Daoy (cell line): Measurements from ENCODE around the gene TBC1D2B. TPM values are rescaled to one million over a fixed set of nuclear protein-coding genes. Genes with fewer than 3 reads are reported as not detected.

Experiments used
- DNase-seq: peaks from one replicate; pipeline ENCODE4 v3.0.0-alpha.2; 2015; ENCODE audit warnings: low read depth
- total RNA-seq: library from RNA; depleted of rRNA; stranded (reverse); fragments of >200 nt; shearing (Covaris generic); gene quantifications from 2 replicates; pipeline ENCODE4 v1.2.3, GENCODE V29; 2014

Gene TBC1D2B
- total RNA-seq, 1 experiment from 2014 or later: 8.2 TPM

- DNase-seq: no peak
Measured at GRCh38 chr15:78097667-78098066, 20.2 kb upstream of the TBC1D2B start.

- DNase-seq: peak; percentile 56
Measured at GRCh38 chr15:78093242-78094020, 15.9 kb upstream of the TBC1D2B start.

- DNase-seq: no peak
Measured at GRCh38 chr15:78092261-78093041, 14.9 kb upstream of the TBC1D2B start, which contains the start of gene SH2D7. TSS of gene SH2D7 (plus strand) at chr15:78092561. CDS start at chr15:78092585, 24 bp downstream.

GRCh38 chr15:78090422-78091063, 13.0 kb upstream of the TBC1D2B start:
- no peak for DNase-seq

- no peak for DNase-seq
Measured at GRCh38 chr15:78088773-78089080, 11.2 kb upstream of the TBC1D2B start.

DNA sequence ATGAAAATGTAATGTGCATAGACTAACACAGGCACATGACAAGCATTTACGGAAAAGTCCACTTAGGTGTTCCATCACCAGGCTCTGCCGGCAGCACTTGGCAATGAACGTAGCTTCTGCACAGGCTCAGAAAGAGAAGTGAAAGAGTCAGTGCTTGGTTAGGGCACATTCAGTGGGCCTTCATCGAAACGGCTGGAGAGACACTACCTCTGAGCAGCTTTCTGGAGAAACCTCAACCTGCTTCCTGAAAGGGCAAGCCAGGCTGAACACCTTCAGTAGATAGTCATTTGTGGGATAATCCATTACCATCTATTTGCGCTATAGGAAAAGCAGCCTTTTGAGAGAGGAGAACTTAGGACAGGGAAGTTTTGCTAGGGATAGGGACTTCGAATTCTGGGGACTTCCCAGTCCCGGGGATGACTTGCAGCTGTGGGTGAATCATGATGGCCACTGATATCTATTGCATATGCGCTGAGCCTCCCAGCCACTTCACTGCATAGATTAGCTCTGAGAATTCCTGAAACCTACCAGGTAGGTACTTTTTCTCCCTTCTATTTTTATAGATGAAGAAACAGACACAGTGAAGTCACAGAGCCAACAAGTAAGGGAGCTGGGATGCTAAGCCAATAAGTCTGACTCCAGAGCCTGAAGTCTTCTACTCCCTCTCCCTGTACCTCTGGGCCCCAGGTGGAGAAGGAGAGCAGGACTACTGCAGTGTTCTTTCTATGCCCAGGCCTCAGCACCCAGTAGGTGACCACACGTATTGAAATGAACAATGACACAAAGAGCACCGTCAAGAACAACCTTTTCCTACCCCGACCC, 10.7 kb upstream of the TBC1D2B start:
- DNase-seq: no peak

GRCh38 chr15:78085928-78086327, 8.4 kb upstream of the TBC1D2B start:
- DNase-seq: no peak

DNA sequence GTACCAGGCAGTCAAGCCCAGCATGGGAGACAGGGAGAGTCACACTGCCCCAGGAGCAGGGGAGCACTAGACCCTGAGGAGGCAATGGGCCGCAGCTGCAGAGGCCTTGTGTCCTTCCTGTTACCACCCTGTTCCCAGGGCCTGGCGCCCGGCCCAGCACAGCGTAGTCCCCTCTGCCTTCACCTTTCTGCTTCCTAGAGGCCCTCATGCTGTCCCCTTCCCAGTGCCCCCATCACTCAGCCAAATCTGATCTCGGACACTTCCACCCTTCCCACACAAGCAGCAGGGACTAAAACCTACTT, 6.9 kb upstream of the TBC1D2B start:
- no peak for DNase-seq

DNA sequence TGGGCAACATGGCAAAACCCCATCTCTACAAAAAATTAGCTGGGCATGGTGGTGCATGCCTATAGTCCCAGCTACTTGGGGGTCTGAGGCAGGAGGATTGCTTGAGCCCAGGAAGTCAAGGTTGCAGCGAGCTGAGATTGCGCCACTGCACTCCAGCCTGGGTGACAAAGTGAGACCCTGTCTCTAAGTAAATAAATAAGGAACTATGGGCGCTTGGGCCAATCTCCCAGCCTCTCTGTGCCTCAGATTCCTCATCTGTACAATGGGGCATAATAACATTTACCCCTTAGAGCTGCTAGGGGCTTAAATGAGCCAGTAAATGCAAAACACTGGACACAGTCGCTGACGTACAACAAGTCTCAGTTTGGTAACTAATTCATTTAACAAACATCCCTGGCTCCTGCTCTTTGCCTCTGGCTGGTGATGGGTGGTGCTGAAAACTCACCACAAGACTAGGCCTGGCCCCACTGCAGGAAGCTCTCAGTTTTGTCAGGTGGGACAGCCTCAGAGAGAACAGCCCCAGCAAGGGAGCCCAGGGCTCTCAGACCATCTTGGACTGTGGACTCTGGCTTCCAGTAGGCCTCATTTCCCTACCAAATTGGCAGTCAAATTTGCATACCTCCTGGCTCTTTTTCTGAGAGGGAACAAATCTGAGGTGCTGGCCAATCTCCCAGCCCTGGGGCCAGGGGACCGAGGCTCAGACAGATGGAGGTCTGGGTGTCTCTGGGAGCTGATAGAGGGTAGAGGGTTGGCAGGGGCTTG, 6.4 kb upstream of the TBC1D2B start:
- DNase-seq: no peak

- DNase-seq: no peak
Measured at GRCh38 chr15:78083186-78083585, 5.7 kb upstream of the TBC1D2B start.

GRCh38 chr15:78082743-78083110, 5.2 kb upstream of the TBC1D2B start:
- no peak for DNase-seq

GRCh38 chr15:78082106-78082742, 4.7 kb upstream of the TBC1D2B start:
- no peak for DNase-seq

GRCh38 chr15:78080088-78080460, 2.6 kb upstream of the TBC1D2B start:
- DNase-seq: no peak

DNA sequence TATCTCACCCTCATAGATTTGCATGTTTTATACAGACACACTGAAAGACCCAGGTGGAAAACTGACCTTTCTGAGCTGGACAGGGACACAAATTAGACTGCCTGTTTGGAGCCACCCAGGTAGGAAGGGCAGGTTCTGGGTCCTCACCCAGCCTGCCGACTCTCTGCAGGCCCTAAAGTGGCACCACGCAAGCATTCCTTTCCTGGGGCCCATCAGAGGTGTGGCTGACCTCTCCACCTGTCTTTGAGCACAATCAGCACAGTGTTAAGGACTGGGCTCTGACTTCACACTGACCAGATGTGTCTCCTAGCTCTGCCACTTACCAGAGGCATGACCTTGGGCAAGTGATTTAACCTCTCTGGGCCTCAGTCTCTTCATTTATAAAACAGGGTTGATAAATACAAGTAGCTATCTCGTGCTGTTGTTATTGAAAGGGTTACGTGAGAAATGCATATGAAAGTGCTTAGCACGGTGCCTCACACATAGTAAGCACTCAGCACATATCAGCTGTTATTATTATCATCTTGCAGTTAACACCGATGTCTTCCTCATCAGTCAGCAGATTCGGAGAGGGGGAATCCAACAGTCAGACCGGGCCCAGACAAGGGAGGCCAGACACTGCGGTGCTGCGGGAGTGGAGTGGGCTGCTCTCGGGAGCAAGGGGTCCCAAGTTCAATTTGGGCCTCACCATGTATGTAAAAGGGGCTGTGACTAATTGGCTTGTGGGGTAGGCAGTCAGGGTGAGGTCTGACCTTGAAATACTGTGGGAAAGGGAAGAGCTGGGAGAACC, 2.0 kb upstream of the TBC1D2B start:
- DNase-seq: no peak

- no peak for DNase-seq
Measured at GRCh38 chr15:78077871-78078210, 330 bp upstream of the TBC1D2B start.

DNA sequence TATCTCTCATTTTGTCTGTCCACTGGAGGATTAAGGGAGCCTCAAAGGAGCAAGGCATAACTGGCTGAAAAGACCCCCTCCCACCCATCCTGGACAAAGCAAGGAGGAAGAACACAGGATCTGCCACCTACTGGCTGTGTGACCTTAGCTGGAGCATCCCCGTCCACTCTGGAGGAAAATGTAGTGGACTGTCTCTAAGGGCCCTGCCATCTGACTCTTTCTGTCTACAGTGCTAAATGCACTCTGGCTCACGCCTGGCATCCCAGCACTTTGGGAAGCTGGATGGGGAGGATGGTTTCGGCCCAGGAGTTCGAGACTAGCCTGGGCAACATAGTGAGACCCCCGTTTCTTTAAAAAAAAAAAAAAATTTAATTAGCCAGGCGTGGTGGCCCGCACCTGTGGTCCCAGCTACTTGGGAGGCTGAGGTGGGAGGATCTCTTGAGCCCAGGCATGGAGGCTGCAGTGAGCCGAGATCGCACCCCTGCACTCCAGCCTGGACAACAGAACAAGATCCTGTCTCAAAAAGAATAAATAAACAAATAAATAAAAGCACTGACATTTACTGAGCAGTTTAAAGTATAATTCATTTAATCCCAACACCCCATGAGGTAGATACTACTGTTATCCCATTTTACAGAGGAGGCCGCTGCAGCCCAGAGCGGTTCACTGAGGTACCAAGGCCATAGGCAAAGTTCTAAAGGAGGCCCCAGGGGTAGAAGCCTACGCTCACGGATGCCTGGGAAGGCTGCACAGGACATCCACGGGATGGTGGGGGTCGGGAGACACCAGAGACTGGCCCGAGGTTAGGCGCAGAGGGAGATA, 1.1 kb downstream of the TBC1D2B start:
- no peak for DNase-seq

- peak; percentile 75 for DNase-seq
Measured at GRCh38 chr15:78075490-78076230, 1.9 kb downstream of the TBC1D2B start.

DNA sequence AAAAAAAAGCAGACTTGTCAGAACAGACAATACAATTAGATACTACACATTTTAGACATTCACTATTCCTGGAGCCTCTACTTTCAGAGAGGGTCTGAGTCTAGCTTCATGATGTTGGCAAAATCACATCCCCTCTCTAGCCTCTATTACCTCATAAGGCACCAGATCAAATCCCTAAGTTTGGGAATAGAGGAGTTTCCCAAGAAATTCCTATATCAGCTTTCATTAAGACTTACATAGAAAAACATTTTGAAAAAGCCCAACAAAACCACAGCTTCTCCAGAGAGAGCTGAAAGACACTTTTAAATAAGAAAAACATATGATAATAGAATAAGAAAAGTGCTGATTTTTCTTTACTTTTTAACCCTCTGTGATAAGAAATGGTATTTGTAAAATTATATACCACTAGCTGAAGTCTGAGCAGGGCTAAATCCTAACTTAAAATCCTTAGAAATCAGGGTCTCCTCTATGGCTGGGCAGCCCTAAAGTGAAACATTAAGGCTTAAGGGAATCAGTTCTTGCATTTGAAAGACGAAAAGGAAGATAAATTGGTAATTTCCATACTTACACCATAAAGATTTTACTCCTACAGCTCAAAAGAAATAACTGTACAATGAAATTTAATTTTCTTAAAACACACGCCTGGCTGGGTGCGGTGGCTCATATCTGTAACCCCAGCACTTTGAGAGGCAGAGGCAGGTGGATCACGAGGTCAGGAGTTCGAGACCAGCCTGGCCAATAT, 4.3 kb downstream of the TBC1D2B start:
- no peak for DNase-seq
